Islet precursor cell (in vitro differentiated cells): ENCODE results near the gene TAF11L3.
"Not testable (repeated sequence)": the region's sequence is repeated elsewhere in the genome, so short reads cannot be mapped to it uniquely, and the experiment has no call there.

Experiments
- DNase-seq: peaks from one replicate; pipeline ENCODE4 v3.0.0-alpha.2; 2018

The TAF11L3 gene

DNA sequence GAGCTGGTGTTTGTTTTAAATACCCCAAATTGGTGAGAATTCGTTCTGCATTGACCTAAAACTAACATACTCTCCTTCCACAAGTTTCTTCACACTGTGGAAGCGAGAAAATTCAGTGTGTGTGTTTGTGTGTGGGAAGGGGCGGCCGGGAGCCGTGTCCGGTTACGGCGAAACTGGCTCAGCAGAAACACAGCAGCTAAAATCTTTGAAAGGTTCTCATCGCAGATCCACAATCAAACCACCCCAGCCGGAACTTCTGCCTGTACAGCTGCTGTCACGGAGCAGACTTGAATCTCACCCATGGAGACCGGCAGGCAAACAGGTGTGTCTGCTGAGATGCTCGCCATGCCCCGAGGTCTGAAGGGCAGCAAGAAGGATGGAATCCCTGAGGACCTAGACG is at the start of gene TAF11L3:
TSS of gene TAF11L3 (plus strand) at position 301 of the 400 bp plus-strand sequence.
- not testable (repeated sequence) for DNase-seq

DNA sequence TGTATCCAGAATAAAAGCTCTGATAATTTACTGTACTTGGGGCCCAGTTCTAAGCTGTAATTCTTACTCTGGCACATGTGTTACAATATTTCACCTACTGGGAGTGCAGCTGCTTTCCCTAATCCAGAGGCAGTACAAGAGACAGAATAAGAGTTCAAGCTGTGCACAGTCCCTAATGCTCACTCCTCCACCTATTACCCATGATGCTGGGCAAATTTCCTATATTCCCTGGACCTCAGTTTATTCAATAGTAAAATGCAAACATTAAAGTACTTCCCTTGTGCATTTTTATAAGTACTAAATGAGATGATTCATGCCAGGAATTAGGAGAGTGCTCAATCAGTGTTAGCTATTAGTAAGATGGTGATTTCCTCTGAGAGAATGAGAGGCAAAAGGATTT is 48.1 kb upstream of the TAF11L3 start:
- DNase-seq, result no peak

DNA sequence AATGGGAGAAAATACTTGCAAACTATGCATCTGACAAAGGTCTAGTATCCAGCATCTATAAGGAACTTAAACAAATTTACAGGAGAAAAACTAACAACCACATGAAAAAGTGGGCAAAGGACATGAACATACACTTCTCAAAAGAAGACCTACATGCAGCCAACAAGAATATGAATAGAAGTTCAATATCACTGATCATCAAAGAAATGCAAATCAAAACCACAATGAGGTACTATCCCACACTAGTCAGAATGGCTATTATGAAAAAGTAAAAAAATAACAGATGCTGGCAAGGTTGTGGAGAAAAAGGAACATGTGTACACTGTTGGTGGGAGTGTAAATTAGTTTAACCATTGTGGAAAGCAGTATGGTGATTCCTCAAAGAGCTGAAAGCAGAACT is 43.1 kb upstream of the TAF11L3 start:
- not testable (repeated sequence) for DNase-seq

DNA sequence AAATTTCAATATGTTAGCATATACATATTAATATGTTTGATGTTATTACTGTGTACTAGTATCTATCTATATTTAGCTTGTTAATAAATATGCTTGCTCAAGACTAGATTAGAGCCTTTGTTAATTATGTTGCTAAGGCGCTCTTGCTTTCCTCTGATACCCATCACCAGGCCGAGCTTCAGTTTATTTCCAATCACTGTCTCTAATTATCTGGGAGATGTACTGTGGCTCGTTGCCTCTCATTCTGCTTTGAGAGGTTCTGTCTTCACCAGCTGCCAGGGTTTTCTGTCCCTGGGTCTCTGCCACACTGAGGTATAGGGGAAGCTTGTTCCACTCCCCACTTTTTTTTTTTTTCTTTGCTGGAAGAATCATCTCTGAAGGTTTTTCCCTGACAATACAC is 41.1 kb upstream of the TAF11L3 start:
- no peak for DNase-seq

DNA sequence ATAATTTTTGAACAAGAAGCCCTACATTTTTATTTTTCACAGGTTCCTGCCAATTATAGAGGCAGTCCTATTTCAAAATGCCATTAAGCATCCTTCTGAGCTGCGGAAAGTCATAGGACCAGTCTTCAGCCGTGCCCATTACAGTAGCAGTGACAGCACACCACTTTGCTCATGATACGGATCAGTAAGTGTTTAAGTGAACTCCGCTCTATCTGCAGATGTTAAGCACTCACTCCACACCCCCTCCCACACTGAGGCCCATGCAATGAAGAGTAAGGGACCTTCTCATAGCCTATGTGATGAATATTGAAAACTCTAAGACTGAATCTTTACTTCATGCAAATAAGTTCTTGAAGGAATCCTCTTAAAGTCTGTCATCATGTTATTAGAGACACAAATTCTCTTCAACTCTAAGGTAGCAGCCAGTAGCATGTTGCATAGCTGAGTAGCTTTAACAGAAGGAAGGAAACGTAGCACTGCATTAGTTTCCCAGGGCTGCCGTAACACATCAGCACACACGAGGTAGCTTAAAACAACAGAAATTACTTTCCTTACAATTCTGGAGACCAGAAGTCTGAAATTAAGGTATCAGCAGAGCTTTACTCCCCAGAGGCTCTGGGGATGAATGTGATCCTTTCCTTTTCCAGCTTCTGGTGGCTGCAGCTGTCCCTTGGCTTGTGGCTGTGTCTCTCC is 40.4 kb upstream of the TAF11L3 start:
- no peak for DNase-seq

DNA sequence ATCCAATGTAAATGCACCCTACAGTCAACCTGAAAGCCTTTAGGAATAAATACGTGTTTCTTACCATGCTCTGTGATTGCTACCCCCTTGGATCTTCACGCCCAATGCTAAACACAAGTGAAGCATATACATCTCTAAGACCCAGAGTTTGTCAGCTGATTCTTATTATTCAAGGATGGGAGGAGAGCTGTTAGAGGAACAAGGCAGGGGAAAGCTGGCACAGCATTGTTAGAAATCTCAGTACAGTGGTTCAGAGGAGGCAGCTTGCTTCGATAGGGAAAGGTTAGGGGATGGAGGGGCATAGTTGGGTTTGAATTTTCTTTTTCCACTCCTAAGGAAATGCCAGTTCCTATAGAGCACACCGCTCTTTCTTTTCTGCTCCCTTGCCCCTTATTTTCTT is 36.8 kb upstream of the TAF11L3 start:
- no peak for DNase-seq

DNA sequence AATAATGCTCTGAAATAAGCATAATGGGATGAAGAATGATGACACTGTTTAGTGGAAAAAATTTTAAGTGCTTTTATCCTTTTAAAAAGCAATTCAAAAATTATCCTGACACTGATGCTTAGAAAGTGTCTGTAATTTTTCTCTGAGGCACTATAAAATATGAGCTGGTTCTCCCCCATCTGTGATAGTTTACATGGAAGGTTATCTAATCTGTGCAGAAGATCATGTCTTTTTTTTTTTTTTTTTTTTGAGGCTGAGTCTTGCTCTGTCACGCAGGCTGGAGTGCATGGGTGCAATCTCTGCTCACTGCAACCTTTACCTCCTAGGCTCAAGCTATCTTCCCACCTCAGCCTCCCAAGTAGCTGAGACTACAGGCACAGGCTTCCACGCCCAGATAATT is 35.4 kb upstream of the TAF11L3 start:
- DNase-seq, result no peak

DNA sequence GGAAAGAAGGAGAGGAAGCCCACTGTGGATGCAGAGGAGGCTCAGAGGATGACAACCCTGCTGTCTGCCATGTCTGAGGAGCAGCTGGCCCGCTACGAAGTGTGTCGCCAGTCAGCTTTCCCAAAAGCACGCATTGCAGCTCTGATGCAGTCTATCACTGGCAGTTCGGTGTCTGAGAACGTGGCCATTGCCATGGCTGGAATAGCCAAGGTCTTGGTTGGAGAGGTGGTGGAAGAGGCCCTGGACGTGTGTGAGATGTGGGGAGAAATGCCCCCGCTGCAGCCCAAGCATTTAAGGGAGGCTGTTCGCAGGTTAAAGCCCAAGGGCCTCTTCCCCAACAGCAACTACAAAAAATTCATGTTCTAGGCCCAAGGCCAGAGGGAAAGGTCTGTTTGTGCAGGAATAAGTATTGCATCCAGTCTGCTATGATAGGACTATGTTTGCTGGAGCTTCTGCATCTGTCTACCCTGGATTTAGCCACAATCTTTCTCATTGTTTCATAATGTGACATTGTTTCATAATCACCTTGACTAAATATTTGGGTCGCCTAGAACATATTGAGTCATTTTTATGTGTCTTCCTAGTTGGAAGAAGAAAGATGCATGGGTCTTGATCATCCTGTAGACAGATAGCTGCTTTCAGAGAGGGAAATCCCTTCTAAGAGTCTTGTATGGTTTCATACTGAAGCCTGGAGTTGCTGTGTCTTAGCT is 31.5 kb upstream of the TAF11L3 start:
- not testable (repeated sequence) for DNase-seq

DNA sequence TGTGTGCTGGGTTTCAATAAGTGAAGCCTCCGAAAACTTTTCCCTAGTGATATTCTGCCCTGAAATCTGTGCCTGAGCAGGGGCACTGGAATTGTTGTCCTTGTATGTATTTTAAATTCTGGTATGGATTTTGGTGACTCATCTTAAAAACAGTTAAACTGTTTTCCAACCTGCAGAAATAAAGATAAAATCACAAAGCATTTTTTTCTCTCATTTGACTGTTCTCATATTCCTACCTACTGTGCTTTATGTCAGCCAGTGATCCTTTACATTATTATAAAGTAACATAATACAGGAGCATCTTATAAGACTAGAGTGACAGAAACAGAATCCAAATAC is 31.0 kb upstream of the TAF11L3 start:
- DNase-seq, result no peak

DNA sequence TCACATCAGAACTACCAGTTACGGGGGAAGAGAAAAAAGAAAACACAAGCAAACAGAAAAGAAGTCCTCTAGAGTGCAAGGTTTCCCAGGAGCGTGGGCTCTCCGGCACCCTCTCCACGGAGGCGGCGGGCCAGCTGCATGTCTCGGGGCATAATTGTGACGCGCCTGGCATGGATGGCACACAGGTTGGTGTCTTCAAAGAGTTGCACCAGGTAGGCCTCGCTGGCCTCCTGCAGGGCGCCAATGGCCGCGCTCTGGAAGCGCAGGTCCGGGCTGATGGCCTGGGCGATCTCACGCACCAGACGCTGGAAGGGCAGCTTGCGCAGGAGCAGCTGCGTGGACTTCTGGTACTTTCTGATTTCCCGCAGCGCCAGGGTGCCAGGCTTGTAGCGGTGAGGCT is 26.9 kb upstream of the TAF11L3 start:
- DNase-seq, result not testable (repeated sequence)

DNA sequence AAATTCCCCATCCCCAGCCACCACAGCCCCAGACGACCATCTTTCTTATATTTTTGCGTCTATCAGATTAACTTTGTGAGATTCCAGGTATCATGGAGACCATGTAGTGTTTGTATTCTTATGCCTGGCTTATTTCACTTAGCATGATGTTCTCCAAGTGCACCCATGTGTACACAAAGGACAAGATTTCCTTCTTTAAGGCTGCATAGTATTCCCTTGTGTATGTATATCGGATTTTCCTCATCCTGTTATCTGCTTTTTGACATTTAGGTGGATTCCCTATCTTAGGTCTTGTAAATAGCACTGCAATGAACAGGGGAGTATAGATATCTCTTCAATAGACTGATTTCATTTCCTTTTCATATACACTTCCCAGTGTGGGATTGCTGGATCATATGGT is 25.4 kb upstream of the TAF11L3 start:
- DNase-seq, result no peak

DNA sequence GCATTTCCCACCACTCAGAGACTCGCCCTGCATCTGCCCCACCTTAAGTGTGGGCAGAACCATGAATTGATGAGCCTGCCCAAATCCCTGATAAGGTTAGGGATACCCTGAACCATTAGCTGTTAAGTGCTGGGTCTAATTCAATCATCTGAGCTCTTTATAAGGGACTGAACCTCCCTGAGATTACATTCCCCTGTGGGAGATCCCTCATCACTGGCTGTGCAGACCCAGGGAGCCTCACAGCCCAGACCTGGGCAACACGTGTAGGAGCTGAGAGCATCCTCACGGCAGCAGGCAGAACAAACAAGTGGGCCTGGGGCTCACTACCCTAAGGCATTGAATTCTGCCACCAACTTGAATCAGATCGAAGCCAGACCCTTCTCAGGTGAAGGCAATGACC is 20.7 kb upstream of the TAF11L3 start:
- no peak for DNase-seq

DNA sequence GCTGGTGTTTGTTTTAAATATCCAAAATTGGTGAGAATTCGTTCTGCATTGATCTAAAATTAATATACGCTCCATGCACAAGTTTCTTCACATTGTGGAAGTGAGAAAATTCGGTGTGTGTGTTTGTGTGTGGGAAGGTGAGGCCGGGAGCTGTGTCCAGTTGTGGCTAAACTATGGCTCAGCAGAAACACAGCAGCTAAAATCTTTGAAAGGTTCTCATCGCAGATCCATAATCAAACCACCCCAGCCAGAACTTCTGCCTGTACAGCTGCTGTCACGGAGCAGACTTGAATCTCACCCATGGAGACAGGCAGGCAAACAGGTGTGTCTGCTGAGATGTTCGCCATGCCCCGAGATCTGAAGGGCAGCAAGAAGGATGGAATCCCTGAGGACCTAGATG is 20.2 kb upstream of the TAF11L3 start, which contains the start of gene TAF11L2:
TSS of gene TAF11L2 (plus strand) at position 301 of the 400 bp plus-strand sequence.
- DNase-seq, result not testable (repeated sequence)

DNA sequence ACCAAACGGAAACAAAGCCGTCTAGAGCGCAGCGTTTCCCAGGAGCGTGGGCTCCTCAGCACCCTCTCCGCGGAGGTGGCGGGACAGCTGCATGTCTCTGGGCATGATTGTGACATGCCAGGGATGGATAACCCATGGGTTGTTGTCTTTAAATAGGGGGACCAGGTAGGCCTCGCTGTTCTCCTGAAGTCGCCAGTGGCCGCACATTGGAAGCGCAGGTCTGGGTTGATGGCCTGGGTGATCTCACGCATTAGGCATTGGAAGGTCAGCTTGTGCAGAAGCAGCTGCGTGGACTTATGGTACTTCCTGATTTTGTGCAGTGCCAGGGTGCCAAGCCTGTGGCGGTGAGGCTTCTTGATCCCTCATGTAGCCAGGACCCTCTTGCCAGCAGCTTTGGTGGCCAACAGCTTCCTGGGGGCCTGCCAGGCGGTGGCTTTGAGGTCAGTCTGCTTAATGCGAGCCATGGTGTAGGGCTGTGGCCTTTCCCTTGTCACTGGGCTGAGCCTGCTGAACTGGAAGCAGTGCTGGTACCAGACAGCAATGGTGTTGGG is 6.3 kb upstream of the TAF11L3 start:
- DNase-seq, result no peak

DNA sequence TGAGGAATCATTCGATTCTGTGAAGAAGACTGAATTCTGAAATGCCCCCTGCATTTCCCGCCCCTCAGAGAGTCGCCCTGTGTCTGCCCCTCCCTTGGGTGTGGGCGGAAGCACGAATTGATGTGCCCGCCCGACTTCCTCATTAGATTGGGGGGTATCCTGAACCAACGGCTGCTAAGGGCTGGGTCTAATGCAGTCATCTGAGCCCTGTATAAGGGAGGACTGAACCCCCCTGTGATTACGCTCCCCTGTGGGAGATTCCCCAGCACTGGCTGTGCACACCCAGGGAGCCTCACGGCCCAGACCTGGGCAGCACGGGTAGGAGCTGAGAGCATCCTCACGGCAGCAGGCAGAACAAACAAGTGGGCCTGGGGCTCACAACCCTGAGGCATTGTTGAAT is 641 bp upstream of the TAF11L3 start:
- DNase-seq, result not testable (repeated sequence)

DNA sequence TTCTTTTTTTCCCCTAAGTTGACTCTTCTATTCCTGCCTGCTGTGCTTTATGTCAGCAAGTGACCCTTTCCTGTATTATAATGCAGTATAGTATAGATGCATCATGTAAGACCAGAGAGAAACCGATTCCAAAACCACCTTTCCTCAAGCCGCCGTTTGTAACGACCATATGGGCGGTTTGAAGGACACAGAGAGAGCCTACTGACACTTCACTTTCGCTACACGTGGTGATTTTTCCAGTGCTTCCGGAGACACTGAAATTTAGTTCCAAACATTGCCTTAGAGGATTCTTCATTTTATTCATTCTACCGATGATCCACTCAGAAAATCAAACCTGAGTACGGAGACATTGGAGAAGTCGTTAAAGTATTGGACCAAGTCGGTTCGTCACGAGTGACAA is 1.3 kb downstream of the TAF11L3 start:
- DNase-seq, result not testable (repeated sequence)

DNA sequence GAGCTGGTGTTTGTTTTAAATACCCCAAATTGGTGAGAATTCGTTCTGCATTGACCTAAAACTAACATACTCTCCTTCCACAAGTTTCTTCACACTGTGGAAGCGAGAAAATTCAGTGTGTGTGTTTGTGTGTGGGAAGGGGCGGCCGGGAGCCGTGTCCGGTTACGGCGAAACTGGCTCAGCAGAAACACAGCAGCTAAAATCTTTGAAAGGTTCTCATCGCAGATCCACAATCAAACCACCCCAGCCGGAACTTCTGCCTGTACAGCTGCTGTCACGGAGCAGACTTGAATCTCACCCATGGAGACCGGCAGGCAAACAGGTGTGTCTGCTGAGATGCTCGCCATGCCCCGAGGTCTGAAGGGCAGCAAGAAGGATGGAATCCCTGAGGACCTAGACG is 3.3 kb downstream of the TAF11L3 start, which contains the start of gene TAF11L4:
TSS of gene TAF11L4 (plus strand) at position 301 of the 400 bp plus-strand sequence.
- DNase-seq, result not testable (repeated sequence)

DNA sequence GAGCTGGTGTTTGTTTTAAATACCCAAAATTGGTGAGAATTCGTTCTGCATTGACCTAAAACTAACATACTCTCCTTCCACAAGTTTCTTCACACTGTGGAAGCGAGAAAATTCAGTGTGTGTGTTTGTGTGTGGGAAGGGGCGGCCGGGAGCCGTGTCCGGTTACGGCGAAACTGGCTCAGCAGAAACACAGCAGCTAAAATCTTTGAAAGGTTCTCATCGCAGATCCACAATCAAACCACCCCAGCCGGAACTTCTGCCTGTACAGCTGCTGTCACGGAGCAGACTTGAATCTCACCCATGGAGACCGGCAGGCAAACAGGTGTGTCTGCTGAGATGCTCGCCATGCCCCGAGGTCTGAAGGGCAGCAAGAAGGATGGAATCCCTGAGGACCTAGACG is 6.8 kb downstream of the TAF11L3 start, which contains the start of gene TAF11L5:
TSS of gene TAF11L5 (plus strand) at position 301 of the 400 bp plus-strand sequence.
- DNase-seq, result not testable (repeated sequence)

DNA sequence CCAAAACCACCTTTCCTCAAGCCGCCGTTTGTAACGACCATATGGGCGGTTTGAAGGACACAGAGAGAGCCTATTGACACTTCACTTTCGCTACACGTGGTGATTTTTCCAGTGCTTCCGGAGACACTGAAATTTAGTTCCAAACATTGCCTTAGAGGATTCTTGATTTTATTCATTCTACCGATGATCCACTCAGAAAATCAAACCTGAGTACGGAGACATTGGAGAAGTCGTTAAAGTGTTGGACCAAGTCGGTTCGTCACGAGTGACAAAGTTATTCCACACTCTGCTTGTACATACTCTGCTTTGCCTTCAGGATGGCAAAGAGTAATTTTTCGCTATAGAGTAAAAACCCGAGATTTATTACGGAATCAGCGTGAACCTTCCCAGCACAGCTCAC is 8.3 kb downstream of the TAF11L3 start:
- not testable (repeated sequence) for DNase-seq

DNA sequence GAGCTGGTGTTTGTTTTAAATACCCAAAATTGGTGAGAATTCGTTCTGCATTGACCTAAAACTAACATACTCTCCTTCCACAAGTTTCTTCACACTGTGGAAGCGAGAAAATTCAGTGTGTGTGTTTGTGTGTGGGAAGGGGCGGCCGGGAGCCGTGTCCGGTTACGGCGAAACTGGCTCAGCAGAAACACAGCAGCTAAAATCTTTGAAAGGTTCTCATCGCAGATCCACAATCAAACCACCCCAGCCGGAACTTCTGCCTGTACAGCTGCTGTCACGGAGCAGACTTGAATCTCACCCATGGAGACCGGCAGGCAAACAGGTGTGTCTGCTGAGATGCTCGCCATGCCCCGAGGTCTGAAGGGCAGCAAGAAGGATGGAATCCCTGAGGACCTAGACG is 10.2 kb downstream of the TAF11L3 start, which contains the start of gene TAF11L6:
TSS of gene TAF11L6 (plus strand) at position 301 of the 400 bp plus-strand sequence.
- not testable (repeated sequence) for DNase-seq
